ENCODE results near the gene LCMT2. TPM values are rescaled to one million over a fixed set of nuclear protein-coding genes. Genes with fewer than 3 reads are reported as not detected.

LCMT2 gene
- total RNA-seq, 2 experiments from 2014 or later: 10.5 to 12.6 TPM

GRCh38 chr15:43346305-43346704, 15.9 kb upstream of the LCMT2 start:
- H3K4me3 Mint-ChIP-seq: no peak overlapping the region
- DNase-seq: peak; percentile 18
- CTCF ChIA-PET: interaction anchor here (0.9 to 1.3 kb wide), 2 partner anchors 9 to 152 kb away, joined by 3 read pairs; no protein-coding TSS in a partner anchor
- peaks cover 3% of the 10 kb centered on the region for H3K36me3 Mint-ChIP-seq (ENCODE audit: low read depth)
- H3K27me3 Mint-ChIP-seq: no peaks in the 10 kb centered on the region
- POLR2A ChIA-PET: interaction anchor here (0.6 kb wide), 1 partner anchor 1717 kb away, joined by 5 read pairs; no protein-coding TSS in a partner anchor
- H3K9me3 Mint-ChIP-seq: no peaks in the 10 kb centered on the region
- H3K27ac Mint-ChIP-seq: no peak overlapping the region
- no peaks in the 10 kb centered on the region for H3K4me1 Mint-ChIP-seq

- DNase-seq: no peak
- ChIA-PET POLR2A (no interaction called here), CTCF (interaction anchor here (1.0 kb wide), 1 partner anchor 34 kb away, joined by 3 read pairs; no protein-coding TSS in a partner anchor)
These were observed 361 bp upstream of the LCMT2 start for GRCh38 chr15:43330780-43331087.

GRCh38 chr15:43329217-43329959, 985 bp downstream of the LCMT2 start:
- H3K9me3 Mint-ChIP-seq: peaks cover 2% of the 10 kb centered on the region
- H3K27me3 Mint-ChIP-seq: no peaks in the 10 kb centered on the region
- H3K4me1 Mint-ChIP-seq: peaks cover 35% of the 10 kb centered on the region
- peaks cover 22% of the 10 kb centered on the region for H3K36me3 Mint-ChIP-seq (ENCODE audit: low read depth)
- DNase-seq: peak; percentile 17
- peak overlapping the region; percentile 98 for H3K27ac Mint-ChIP-seq
- ChIA-PET CTCF (interaction anchor here (0.9 to 1.6 kb wide), 3 partner anchors 8 to 125 kb away, joined by 3 to 5 read pairs (median 3); no protein-coding TSS in a partner anchor), POLR2A (interaction anchor here (1.0 kb wide), 1 partner anchor 181 kb away, joined by 3 read pairs; no protein-coding TSS in a partner anchor)
- peak overlapping the region; percentile 88 for H3K4me3 Mint-ChIP-seq

More at GRCh38 chr15:43330780-43331087, 361 bp upstream of the LCMT2 start:
- Mint-ChIP-seq H3K9me3 (peaks cover 2% of the 10 kb centered on the region), H3K4me1 (peaks cover 35% of the 10 kb centered on the region), H3K27ac (peak overlapping the region; percentile 98), H3K4me3 (peak overlapping the region; percentile 88), H3K36me3 (ENCODE audit: low read depth) (peaks cover 25% of the 10 kb centered on the region), H3K27me3 (no peaks in the 10 kb centered on the region)

GRCh38 chr15:43325039-43325684, 5.2 kb downstream of the LCMT2 start:
- no peaks in the 10 kb centered on the region for H3K9me3 Mint-ChIP-seq
- peaks cover 3% of the 10 kb centered on the region for H3K27me3 Mint-ChIP-seq
- ChIA-PET POLR2A (no interaction called here), CTCF (interaction anchor here (0.7 to 1.3 kb wide), 5 partner anchors 8 to 40 kb away, joined by 3 to 4 read pairs (median 3); no protein-coding TSS in a partner anchor)
- peaks cover 21% of the 10 kb centered on the region for H3K36me3 Mint-ChIP-seq (ENCODE audit: low read depth)
- H3K27ac Mint-ChIP-seq: no peak overlapping the region
- H3K4me1 Mint-ChIP-seq: peaks cover 21% of the 10 kb centered on the region
- H3K4me3 Mint-ChIP-seq: no peak overlapping the region
- no peak for DNase-seq

GRCh38 chr15:43318990-43319771, 11.2 kb downstream of the LCMT2 start:
- Mint-ChIP-seq H3K27me3 (peaks cover 6% of the 10 kb centered on the region), H3K36me3 (ENCODE audit: low read depth) (no peaks in the 10 kb centered on the region), H3K9me3 (no peaks in the 10 kb centered on the region), H3K4me1 (no peaks in the 10 kb centered on the region), H3K27ac (no peak overlapping the region), H3K4me3 (no peak overlapping the region)
- no peak for DNase-seq
- CTCF ChIA-PET: interaction anchor here (1.0 to 1.4 kb wide), 4 partner anchors 8 to 42 kb away, joined by 3 to 4 read pairs (median 4); no protein-coding TSS in a partner anchor
- POLR2A ChIA-PET: no interaction called here

- no peaks in the 10 kb centered on the region for H3K9me3 Mint-ChIP-seq
- CTCF ChIA-PET: interaction anchor here (0.6 to 1.2 kb wide), 2 partner anchors 14 to 37 kb away, joined by 3 read pairs; no protein-coding TSS in a partner anchor
These were observed 12.7 kb downstream of the LCMT2 start for GRCh38 chr15:43317566-43318184.

GRCh38 chr15:43316971-43317346, 13.4 kb downstream of the LCMT2 start:
- H3K4me1 Mint-ChIP-seq: no peaks in the 10 kb centered on the region
- DNase-seq: no peak
- H3K4me3 Mint-ChIP-seq: no peak overlapping the region
- no peak overlapping the region for H3K27ac Mint-ChIP-seq
- ChIA-PET POLR2A (no interaction called here), CTCF (interaction anchor here (0.9 to 1.2 kb wide), 3 partner anchors 9 to 580 kb away, joined by 3 read pairs; partner anchors contain the start of gene CDAN1)
- no peaks in the 10 kb centered on the region for H3K9me3 Mint-ChIP-seq
- no peaks in the 10 kb centered on the region for H3K36me3 Mint-ChIP-seq (ENCODE audit: low read depth)
- peaks cover 13% of the 10 kb centered on the region for H3K27me3 Mint-ChIP-seq

More at GRCh38 chr15:43317566-43318184, 12.7 kb downstream of the LCMT2 start:
- Mint-ChIP-seq H3K4me3 (no peak overlapping the region), H3K27ac (no peak overlapping the region), H3K27me3 (peaks cover 10% of the 10 kb centered on the region), H3K4me1 (no peaks in the 10 kb centered on the region), H3K36me3 (ENCODE audit: low read depth) (no peaks in the 10 kb centered on the region)
- DNase-seq: no peak
- POLR2A ChIA-PET: no interaction called here

- Mint-ChIP-seq H3K4me1 (no peaks in the 10 kb centered on the region), H3K36me3 (ENCODE audit: low read depth) (no peaks in the 10 kb centered on the region), H3K27me3 (peaks cover 19% of the 10 kb centered on the region), H3K9me3 (no peaks in the 10 kb centered on the region), H3K27ac (no peak overlapping the region), H3K4me3 (no peak overlapping the region)
- ChIA-PET POLR2A (no interaction called here), CTCF (interaction anchor here (0.9 to 1.2 kb wide), 3 partner anchors 9 to 579 kb away, joined by 3 read pairs; partner anchors contain the start of gene CDAN1)
- no peak for DNase-seq
These were observed 14.1 kb downstream of the LCMT2 start for GRCh38 chr15:43316016-43316970.

GRCh38 chr15:43314171-43314570, 16.2 kb downstream of the LCMT2 start:
- Mint-ChIP-seq H3K27ac (no peak overlapping the region), H3K36me3 (ENCODE audit: low read depth) (no peaks in the 10 kb centered on the region), H3K4me3 (no peak overlapping the region), H3K4me1 (no peaks in the 10 kb centered on the region), H3K9me3 (no peaks in the 10 kb centered on the region), H3K27me3 (peaks cover 27% of the 10 kb centered on the region)
- ChIA-PET POLR2A (no interaction called here), CTCF (no interaction called here)
- no peak for DNase-seq

- peaks cover 35% of the 10 kb centered on the region for H3K27me3 Mint-ChIP-seq
- no peaks in the 10 kb centered on the region for H3K36me3 Mint-ChIP-seq (ENCODE audit: low read depth)
- ChIA-PET POLR2A (no interaction called here), CTCF (interaction anchor here (0.6 to 2.0 kb wide), 4 partner anchors 13 to 86 kb away, joined by 3 to 6 read pairs (median 4); no protein-coding TSS in a partner anchor)
- H3K9me3 Mint-ChIP-seq: no peaks in the 10 kb centered on the region
- no peak overlapping the region for H3K27ac Mint-ChIP-seq
- no peak overlapping the region for H3K4me3 Mint-ChIP-seq
- no peak for DNase-seq
- H3K4me1 Mint-ChIP-seq: no peaks in the 10 kb centered on the region
These were observed 18.0 kb downstream of the LCMT2 start for GRCh38 chr15:43312378-43312777.

- Mint-ChIP-seq H3K9me3 (no peaks in the 10 kb centered on the region), H3K27me3 (peaks cover 50% of the 10 kb centered on the region), H3K4me3 (no peak within 1 kb of the TSS), H3K27ac (no peak within 1 kb of the TSS), H3K36me3 (ENCODE audit: low read depth) (no peaks in the 10 kb centered on the region), H3K4me1 (no peaks in the 10 kb centered on the region)
- CTCF ChIA-PET: interaction anchor here (0.6 to 2.1 kb wide), 2 partner anchors 20 to 24 kb away, joined by 3 to 6 read pairs; no protein-coding TSS in a partner anchor
- DNase-seq: no peak
- POLR2A ChIA-PET: no interaction called here
These were observed 28.1 kb downstream of the LCMT2 start, which contains the start of gene TGM7 for GRCh38 chr15:43302205-43302817. Gene TGM7, minus strand, starts transcription at chr15:43302255.

Measured in activated CD4-positive, alpha-beta T cell treated with anti-CD3 and anti-CD28 coated beads, Interleukin-2, amount 10 ng/mL, durations not matched to agents 7 days and 5 days (primary cell).